ENCODE results near the gene PPP2R2D.
"Not testable (repeated sequence)": the region's sequence is repeated elsewhere in the genome, so short reads cannot be mapped to it uniquely, and the experiment has no call there.

- not testable (repeated sequence) for TF ChIP-seq POLR2A, CTCF, POLR2AphosphoS5 (IDR thresholded peaks at IDR 0.05)
These were observed 86.5 kb downstream of the PPP2R2D start for GRCh38 chr10:131987301-131987700.

All from transverse colon (tissue), 4 donors.